ENCODE data around the gene APOL1. TPM values are rescaled to one million over a fixed set of nuclear protein-coding genes. Genes with fewer than 3 reads are reported as not detected.
"Not testable (repeated sequence)": the region's sequence is repeated elsewhere in the genome, so short reads cannot be mapped to it uniquely, and the experiment has no call there.

The APOL1 gene
- total RNA-seq, 1 donor from 2014 or later: 1.8 TPM

DNA sequence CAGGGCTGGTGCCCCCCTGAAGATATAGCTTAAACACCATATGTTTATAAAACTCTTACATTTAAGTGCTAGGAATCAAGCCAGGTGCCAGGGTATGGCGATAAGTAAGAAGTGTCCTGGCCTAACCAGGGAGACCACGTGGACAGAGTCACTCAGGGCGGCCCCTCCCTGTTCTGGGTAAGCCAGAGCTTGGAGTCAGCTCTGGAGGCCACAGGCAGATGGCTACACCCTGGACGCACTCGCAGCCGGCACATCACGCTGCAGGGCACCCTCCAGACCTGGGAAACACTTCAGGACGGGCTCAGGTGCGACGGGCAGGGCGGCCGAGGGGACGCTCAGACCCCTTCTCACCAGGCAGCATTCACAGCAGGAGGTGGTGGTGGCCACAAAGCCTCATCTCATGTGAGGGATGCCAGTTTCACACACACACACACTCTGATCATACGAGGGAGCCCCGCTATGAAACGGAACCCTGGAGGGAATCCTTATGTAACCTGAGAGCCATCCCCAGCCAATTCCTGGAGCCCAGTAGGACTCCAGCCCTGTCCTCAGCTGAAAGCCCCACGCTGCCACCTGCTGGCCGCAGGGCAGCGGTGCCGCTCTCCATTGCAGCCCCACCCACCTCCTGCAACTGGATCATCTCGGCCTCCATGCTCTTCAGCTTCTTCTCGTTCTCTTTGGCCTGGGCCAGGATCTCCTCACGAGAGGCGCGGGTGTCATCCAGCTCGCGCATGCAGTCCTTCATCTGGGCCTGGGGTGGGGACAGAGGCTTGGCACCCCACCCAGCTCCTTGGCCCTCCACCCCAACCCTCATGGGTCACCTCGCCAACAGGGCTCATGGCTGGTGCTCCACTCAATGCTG, 33.4 kb downstream of the APOL1 start:
- DNase-seq (ENCODE audit: low read depth): peak; percentile 44
- no peak for FAIRE-seq
- Histone ChIP-seq H3K4me3 (ENCODE audit: low read depth, low read length) (no peak overlapping the region), H3K27me3 (ENCODE audit: control insufficient read depth, insufficient read depth, low read length) (no peaks in the 10 kb centered on the region), H3K36me3 (ENCODE audit: control insufficient read depth, insufficient read depth, low read length) (peaks cover 59% of the 10 kb centered on the region)
- peak; percentile 96 for TF ChIP-seq CTCF (IDR thresholded peaks at IDR 0.05; ENCODE audit: insufficient read depth, low read length, severe bottlenecking)

DNA sequence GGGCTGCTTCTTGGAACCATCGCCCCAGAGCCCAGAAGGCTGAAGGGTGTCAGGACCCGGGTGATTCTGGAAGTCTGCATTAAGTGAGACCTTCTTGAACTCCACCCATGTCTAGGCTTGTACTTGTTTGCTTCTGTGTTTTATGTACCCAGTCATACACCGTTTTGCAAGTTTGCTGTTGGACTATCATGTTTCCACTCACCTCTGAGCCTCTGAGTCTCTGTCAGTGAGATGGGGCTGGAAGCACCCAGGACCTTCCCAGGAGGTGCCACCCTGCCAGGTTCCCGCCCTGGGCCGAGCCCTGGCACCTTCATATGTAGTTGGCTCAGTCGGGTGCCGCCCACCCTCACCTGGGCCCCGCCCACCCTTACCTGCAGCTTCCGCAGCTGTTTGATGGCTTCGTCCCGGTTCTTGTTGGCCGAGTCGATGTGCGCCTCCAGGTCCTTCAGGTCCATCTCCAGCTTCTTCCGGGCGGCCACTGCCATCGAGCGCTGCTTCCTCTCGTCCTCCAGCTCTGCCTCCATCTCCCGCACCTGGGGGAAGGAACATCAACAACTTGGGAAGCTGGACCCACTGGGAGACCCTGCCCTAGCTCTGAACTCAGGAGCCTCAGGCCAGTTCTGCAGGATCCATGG, 35.1 kb downstream of the APOL1 start:
- peaks cover 63% of the 10 kb centered on the region for H3K36me3 ChIP-seq (ENCODE audit: control insufficient read depth, insufficient read depth, low read length)
- H3K4me3 ChIP-seq (ENCODE audit: low read depth, low read length): no peak overlapping the region
- FAIRE-seq: peak; percentile 80
- no peaks in the 10 kb centered on the region for H3K27me3 ChIP-seq (ENCODE audit: control insufficient read depth, insufficient read depth, low read length)
- peak; percentile 38 for DNase-seq (ENCODE audit: low read depth)
- TF ChIP-seq CTCF (IDR thresholded peaks at IDR 0.05; ENCODE audit: insufficient read depth, low read length, severe bottlenecking): no peak

DNA sequence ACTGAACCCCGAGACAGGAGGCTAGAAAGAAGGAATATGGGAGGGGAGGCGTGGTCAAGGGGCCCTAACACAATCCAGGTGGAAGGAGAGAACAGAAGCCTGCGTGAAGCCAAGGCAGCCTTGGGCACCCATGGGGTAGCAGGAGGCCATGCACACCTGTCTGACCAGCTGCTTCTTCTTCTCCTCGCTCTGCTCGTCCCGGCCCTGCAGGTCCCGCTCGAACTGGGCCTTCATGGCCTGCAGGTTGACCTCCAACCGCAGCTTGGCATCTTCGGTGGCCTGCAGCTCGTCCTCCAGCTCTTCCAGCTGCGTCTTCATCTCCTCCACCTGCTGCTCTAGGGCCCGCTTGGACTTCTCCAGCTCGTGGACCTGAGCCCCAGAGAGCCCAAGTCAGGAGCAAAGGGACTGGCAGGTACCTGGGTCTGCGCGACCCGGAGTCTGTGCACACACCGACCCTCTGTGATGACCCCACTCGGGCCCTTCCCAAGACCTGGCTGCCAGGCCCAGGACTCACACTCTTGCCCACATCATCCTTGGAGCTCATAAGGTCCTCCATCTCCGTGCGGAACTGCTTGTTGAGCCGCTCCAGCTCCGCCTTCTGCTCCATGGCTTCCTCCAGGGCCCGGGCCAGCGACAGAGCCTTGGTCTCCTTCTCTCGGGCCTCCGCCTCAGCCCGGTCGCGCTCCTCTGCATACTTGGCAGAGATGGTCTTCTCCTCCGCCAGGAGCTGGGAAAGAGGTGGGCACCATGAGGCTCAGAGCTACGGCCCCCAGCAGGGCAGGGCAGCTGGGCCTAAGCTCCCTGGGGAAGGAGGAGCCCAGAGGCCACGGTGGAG, 35.9 kb downstream of the APOL1 start:
- no peak for FAIRE-seq
- Histone ChIP-seq H3K27me3 (ENCODE audit: control insufficient read depth, insufficient read depth, low read length) (no peaks in the 10 kb centered on the region), H3K4me3 (ENCODE audit: low read depth, low read length) (no peak overlapping the region), H3K36me3 (ENCODE audit: control insufficient read depth, insufficient read depth, low read length) (peaks cover 68% of the 10 kb centered on the region)
- no peak for TF ChIP-seq CTCF (IDR thresholded peaks at IDR 0.05; ENCODE audit: insufficient read depth, low read length, severe bottlenecking)
- DNase-seq (ENCODE audit: low read depth): no peak

DNA sequence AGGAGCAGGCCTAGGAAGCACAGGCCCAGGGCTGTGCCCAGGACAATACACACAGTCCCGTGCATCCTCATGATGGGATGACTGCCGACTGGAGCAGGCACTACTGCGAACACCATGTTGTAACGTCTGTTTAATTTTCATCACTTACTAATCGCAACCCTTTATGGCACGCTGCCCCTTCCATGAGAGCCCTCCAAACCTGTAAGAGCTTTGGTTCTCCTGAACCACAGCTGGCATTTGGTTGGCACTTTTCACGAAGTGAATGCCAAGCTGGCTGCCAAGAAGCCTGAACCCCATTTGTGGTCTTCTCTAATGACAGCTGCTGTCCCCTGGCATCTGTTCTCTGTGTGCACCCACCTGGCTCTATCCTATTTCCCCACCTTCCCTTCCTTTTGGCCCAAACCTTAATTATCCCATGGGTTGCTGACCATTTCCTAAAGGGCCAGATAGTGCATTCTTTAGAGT, 36.5 kb downstream of the APOL1 start:
- H3K27me3 ChIP-seq (ENCODE audit: control insufficient read depth, insufficient read depth, low read length): no peaks in the 10 kb centered on the region
- peaks cover 68% of the 10 kb centered on the region for H3K36me3 ChIP-seq (ENCODE audit: control insufficient read depth, insufficient read depth, low read length)
- H3K4me3 ChIP-seq (ENCODE audit: low read depth, low read length): no peak overlapping the region
- FAIRE-seq (peak; percentile 13), DNase-seq (ENCODE audit: low read depth) (no peak)
- no peak for TF ChIP-seq CTCF (IDR thresholded peaks at IDR 0.05; ENCODE audit: insufficient read depth, low read length, severe bottlenecking)

DNA sequence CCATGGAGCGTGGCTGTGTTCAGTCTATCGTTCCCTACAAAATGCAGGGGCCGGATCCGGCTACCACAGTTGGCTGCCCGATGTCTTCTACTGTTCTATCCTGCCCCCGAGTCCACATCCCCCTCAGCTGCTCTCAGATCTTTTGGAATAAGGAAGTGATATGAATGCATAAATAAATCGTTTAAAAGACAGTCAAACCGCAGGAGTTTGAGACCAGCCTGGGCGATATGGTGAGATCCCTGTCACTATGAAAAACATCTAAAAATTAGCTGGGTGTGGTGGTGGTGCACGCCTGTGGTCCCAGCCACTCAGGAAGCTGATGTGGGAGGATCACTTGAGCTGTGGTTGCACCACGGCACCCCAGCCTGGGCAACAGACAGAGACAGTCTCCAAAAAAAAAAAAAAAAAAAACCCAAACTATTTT, 37.0 kb downstream of the APOL1 start:
- not testable (repeated sequence) for H3K4me3 ChIP-seq (ENCODE audit: low read depth, low read length); FAIRE-seq
- H3K36me3 ChIP-seq (ENCODE audit: control insufficient read depth, insufficient read depth, low read length): peaks cover 67% of the 10 kb centered on the region

GRCh38 chr22:36290391-36291075, 37.6 kb downstream of the APOL1 start:
- not testable (repeated sequence) for DNase-seq (ENCODE audit: low read depth); H3K4me3 ChIP-seq (ENCODE audit: low read depth, low read length); FAIRE-seq; H3K27me3 ChIP-seq (ENCODE audit: control insufficient read depth, insufficient read depth, low read length)
- peaks cover 68% of the 10 kb centered on the region for H3K36me3 ChIP-seq (ENCODE audit: control insufficient read depth, insufficient read depth, low read length)

More for the DNA sequence above, 37.0 kb downstream of the APOL1 start:
- not testable (repeated sequence) for DNase-seq (ENCODE audit: low read depth); H3K27me3 ChIP-seq (ENCODE audit: control insufficient read depth, insufficient read depth, low read length)
